ENCODE data around the gene SBF2.

The SBF2 gene

GRCh38 chr11:10051868-10052586 is 242.0 kb downstream of the SBF2 start:
- peak; percentile 27 for DNase-seq (ENCODE audit: low read depth, low spot score)
- TF ChIP-seq, protein P1, sequence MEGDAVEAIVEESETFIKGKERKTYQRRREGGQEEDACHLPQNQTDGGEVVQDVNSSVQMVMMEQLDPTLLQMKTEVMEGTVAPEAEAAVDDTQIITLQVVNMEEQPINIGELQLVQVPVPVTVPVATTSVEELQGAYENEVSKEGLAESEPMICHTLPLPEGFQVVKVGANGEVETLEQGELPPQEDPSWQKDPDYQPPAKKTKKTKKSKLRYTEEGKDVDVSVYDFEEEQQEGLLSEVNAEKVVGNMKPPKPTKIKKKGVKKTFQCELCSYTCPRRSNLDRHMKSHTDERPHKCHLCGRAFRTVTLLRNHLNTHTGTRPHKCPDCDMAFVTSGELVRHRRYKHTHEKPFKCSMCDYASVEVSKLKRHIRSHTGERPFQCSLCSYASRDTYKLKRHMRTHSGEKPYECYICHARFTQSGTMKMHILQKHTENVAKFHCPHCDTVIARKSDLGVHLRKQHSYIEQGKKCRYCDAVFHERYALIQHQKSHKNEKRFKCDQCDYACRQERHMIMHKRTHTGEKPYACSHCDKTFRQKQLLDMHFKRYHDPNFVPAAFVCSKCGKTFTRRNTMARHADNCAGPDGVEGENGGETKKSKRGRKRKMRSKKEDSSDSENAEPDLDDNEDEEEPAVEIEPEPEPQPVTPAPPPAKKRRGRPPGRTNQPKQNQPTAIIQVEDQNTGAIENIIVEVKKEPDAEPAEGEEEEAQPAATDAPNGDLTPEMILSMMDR (IDR thresholded peaks at IDR 0.05; ENCODE audit: low read depth, low read length), result no peak
- H3K4me3 ChIP-seq (ENCODE audit: low read depth, low read length), result no peak overlapping the region
- in situ Hi-C loops (cut with HindIII; ENCODE audit: low sequenced_read_pairs), result no loop called here

DNA sequence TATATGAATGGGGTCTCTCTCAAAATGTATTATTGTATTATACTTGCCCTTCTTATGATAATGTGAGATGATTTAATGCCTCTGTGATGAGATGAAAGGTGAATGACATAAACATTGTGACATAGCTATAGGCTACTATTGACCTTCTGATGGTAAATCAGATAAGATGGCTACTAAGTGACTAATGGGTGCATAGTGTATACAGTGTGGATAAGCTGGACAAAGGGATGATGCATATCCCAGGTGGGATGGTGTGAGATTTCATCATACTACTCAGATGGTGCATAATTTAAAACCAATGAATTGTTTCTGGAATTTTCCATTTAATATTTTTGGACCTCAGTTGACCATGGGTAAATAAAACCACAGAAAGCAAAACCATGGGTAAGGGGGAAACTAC is 243.5 kb downstream of the SBF2 start:
- TF ChIP-seq, protein P1 (IDR thresholded peaks at IDR 0.05; ENCODE audit: low read depth, low read length), result no peak
- DNase-seq (ENCODE audit: low read depth, low spot score), result no peak
- H3K4me3 ChIP-seq (ENCODE audit: low read depth, low read length), result no peak overlapping the region
- in situ Hi-C loops (cut with HindIII; ENCODE audit: low sequenced_read_pairs), result no loop called here

GRCh38 chr11:10049756-10050155 is 244.3 kb downstream of the SBF2 start:
- DNase-seq (ENCODE audit: low read depth, low spot score), result no peak
- TF ChIP-seq, protein P1 (IDR thresholded peaks at IDR 0.05; ENCODE audit: low read depth, low read length), result no peak
- H3K4me3 ChIP-seq (ENCODE audit: low read depth, low read length), result no peak overlapping the region
- in situ Hi-C loops (cut with HindIII; ENCODE audit: low sequenced_read_pairs), result no loop called here

DNA sequence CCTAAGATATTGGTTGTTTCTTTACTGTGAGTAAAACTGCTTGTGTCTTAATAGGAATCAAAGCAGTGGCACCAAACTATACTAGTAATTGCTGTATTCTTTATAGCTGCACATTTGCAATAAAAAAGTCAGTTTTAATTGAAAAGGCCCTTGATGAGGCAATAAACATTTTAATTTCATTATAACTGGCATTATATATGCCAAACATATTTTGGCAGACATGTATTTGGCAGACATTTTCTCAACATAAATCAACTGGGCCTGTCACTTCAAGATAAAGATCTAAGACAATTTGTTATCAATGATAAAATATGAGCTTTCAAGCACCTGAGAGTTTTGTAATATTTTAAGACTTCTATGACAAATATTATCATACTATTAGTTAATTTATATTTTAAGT is 245.7 kb downstream of the SBF2 start:
- in situ Hi-C loops (cut with HindIII; ENCODE audit: low sequenced_read_pairs), result no loop called here
- TF ChIP-seq, protein P1 (IDR thresholded peaks at IDR 0.05; ENCODE audit: low read depth, low read length), result no peak

DNA sequence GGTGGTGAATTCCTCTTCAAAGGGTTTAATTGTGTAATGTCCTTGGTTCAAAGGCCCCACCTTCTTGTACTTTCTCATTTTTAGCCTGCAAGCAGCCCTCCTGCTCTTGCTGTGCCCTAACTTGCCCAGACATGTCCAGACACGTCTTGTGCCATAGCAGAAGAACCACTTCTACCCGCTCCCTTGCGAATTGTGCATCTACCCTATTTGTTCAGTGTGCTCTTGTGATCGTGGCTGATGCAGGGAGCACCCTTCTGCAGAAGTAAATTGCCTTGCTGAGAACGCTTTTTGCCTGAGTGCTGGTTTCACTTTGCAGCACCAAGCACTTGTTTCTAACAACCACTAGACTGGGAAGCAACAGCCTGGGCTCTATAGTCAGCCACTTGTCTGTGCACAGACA is 249.4 kb downstream of the SBF2 start:
- no peak overlapping the region for H3K4me3 ChIP-seq (ENCODE audit: low read depth, low read length)
- no peak for DNase-seq (ENCODE audit: low read depth, low spot score)
- in situ Hi-C loops (cut with HindIII; ENCODE audit: low sequenced_read_pairs), result no loop called here
- TF ChIP-seq, protein P1 (IDR thresholded peaks at IDR 0.05; ENCODE audit: low read depth, low read length), result no peak

More for the DNA sequence above, 245.7 kb downstream of the SBF2 start:
- DNase-seq (ENCODE audit: low read depth, low spot score), result no peak
- H3K4me3 ChIP-seq (ENCODE audit: low read depth, low read length), result no peak overlapping the region

- H3K4me3 ChIP-seq (ENCODE audit: low read depth, low read length), result no peak overlapping the region
- TF ChIP-seq, protein P1 (IDR thresholded peaks at IDR 0.05; ENCODE audit: low read depth, low read length), result no peak
- in situ Hi-C loops (cut with HindIII; ENCODE audit: low sequenced_read_pairs), result no loop called here
- DNase-seq (ENCODE audit: low read depth, low spot score), result peak; percentile 23
Observed at GRCh38 chr11:10042699-10043098, 251.3 kb downstream of the SBF2 start.

Data from astrocyte of the spinal cord (primary cell).